Ramos (cell line): ENCODE results near the gene ILF3.

Experiments
- in situ Hi-C: fragments of 300-500 bp; cut with MboI; formaldehyde crosslinking; loops from one replicate; pipeline ENCODE4 v1.14.3; 2022; ENCODE audit warnings: low sequenced_read_pairs; ENCODE audit not compliant: unreplicated experiment

Gene ILF3

DNA sequence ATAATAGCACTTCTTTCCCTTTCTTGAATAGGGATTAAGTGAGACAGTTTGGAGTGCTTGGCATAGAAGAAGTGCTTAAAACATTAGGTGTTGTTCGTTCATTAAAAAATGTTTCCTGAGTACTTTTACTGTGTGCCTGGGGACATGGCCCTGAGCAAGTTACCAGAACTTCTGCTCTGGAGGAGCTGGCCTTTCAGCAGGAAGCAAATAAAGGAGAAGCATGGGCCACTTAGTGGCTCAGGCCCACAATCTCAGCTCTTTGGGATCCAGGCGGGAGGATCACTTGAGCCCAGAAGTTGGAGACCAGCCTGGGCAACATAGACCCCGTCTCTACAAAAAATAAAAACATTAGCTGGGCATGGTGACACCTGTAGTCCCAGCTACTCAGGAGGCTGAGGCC, 69.4 kb downstream of the ILF3 start:
- in situ Hi-C loops, result loop anchor here (5.0 kb wide), 1 partner anchor 129 kb away; no protein-coding TSS in a partner anchor

DNA sequence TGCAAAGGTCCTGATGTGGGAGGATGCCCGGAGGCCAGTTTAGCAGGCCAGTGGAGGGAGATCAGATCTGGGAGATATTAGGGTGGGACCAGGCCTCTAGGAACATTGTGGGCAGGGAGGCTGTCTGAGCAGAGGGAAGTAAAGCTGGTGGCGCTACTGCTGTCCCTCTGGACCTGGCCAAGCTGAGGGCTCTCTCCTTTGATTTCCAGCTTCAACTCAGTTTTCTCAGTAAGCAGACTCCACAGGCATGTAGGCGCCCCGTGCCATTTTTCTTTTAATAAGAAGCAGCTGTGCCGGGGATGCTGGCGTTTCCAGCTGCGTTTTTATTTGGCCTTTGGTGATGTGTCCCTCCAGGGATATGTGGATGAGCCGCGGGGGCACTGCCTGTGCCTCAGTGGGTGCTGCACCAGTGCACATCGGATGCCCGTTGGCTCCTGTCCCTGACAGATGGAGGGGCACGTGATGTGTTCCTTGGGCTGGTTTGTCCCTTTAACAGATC, 70.5 kb downstream of the ILF3 start:
- in situ Hi-C loops, result loop anchor here (5.0 kb wide), 1 partner anchor 128 kb away; no protein-coding TSS in a partner anchor

DNA sequence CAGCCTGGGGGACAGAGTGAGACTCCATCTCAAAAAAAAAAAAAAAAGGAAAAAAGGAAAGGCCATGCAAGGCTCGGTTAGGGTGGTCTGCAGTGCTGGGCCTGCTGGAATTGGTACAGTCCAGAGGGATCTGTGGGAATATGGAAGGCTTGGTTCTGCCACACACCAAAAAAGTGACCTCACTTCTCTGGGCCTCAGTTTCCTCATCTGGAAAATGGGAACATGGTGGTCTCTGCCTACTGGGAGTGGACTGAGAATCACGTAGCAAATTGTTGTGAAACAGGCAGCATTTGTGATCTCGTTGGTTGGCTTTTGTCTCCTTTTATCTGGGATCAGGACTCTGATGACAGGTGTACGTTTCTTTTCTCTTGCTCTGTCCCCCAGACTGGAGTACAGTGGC, 71.3 kb downstream of the ILF3 start:
- in situ Hi-C loops, result no loop called here

DNA sequence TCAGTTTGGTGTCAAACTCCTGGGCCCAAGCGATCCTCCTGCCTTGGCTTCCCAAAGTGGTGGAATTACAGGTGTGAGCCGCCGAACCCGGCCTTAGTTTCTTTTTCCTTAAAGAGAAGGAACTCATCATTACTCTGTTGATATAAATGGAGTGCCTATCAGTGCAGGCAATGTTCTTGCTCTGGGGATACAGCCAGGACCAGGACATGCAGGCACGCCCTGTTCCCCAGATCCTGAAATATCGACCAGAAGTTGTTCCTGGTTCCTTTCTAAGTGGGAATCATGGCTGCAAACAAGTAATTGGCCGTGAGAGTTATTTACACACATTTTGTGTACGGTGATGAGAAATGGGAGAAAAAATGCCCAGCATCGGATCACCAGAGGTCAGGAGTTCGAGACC, 72.1 kb downstream of the ILF3 start:
- in situ Hi-C loops, result no loop called here

- in situ Hi-C loops, result no loop called here
Measured at GRCh38 chr19:10727685-10728201, 73.6 kb downstream of the ILF3 start.

- in situ Hi-C loops, result no loop called here
Measured at GRCh38 chr19:10729411-10729810, 75.3 kb downstream of the ILF3 start.

DNA sequence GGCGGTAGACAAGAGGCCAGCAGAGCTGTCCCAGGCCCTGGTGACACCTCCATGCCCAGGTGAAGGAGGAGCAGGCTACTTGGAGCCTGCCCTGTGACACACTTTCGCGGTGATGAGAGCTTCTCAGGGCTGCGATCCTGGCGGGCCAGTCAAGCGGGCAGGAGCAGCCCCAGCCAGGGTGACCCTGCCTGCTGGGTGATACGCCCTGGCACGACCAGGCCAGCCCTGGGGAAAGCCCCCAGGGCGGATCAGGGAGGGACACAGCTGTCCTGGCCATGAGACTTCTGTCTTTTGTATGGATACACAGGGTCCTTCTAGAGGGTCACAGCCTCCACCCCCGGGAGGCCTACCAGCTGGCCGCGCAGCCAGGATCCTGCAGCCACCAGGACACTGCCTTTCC, 76.8 kb downstream of the ILF3 start:
- in situ Hi-C loops, result no loop called here

DNA sequence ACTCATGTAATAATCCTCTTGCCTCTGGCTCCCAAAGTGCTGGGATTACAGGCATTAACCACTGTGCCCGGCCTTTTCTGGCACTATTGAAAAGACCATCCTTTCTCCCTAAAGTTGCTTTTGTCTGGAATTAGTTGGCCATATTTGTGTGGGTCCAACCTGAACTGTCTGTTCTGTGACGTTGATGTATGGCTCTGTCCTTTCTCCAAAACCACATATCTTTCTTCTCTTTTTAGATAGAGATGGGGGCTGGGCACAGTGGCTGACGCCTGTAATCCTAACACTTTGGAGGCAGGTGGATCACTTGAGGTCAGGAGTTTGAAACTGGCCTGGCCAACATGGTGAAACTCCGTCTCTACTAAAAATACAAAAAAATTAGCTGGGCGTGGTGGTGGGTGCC, 81.6 kb downstream of the ILF3 start:
- in situ Hi-C loops, result no loop called here

GRCh38 chr19:10736189-10736588, 82.0 kb downstream of the ILF3 start:
- in situ Hi-C loops, result no loop called here

GRCh38 chr19:10736916-10737551, 82.9 kb downstream of the ILF3 start:
- in situ Hi-C loops, result no loop called here

DNA sequence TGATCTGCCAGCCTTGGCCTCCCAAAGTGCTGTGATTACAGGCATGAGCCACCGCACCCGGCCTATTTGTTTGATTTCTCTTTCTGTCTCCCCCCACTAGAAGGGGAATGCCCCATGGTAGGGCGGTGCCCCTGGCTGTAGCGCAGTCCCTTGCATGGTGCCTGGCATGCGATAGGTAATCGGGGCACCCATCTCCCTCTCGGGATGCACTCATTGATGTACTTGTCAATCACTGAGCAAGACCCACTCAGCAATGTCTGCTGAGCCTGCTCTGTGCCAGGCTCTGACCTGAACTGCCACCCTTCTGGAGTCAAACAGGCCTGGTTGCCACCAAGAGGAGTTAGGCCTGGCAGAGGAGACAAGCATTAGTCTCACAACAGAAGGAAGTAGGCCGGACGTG, 83.6 kb downstream of the ILF3 start:
- in situ Hi-C loops, result no loop called here

DNA sequence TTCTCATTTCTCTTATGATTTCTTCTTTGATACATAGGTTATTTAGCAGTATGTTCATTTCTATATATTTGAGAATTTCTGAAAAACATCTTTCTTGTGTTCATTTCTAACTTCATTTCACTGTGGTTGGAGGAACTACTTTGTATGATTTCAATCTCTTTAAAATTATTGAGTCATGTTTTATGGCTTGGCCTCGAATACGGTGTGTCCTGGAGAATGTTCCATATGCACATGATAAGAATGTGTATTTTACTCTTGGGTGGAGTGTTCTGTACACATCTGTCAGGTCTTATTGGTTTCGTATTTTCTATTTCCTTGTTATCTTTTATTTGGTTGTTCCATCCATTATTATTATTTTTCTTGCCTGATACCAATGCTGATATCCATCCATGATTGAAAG, 86.7 kb downstream of the ILF3 start:
- in situ Hi-C loops, result no loop called here
